HG03159 (cell line): ENCODE results near the gene PTPRN2.
"Not testable (repeated sequence)": the region's sequence is repeated elsewhere in the genome, so short reads cannot be mapped to it uniquely, and the experiment has no call there.

Source experiments
- ATAC-seq: cut with Tn5 transposase; IDR thresholded peaks from one replicate; pipeline ENCODE4 v1.9.1; 2021; ENCODE audit warnings: mild to moderate bottlenecking, moderate library complexity; ENCODE audit not compliant: unreplicated experiment

PTPRN2 gene

GRCh38 chr7:158051776-158052175 lies 535.8 kb downstream of the PTPRN2 start:
- no peak for ATAC-seq

- ATAC-seq, result no peak
Observed at GRCh38 chr7:158050978-158051651, 536.5 kb downstream of the PTPRN2 start.

DNA sequence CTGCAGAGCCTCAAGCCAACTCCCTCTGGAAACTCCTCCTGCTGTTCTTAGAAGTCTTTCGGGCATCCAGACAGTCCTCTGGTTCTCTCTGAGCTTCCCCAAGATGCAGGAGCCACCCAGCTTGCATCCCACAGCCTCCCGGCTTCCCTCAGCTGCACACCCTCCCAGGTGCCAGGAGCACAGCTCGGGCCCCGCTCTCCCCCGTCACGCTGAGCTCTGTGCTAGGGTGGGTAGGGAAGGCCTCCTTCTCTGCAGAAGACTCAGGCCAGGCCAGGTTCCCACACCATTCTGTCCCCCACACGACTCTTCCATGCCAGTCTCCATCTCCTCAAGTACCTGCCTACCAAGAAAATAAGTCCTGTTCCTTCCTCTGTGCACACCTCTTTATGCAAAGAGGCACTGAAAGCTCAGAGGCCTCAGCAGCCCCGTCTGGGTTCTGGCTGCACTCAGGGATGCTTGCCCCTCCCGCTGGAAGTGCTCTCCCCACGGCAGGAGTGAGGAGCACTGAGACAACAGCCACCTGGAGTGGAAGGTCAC lies 537.1 kb downstream of the PTPRN2 start:
- no peak for ATAC-seq

DNA sequence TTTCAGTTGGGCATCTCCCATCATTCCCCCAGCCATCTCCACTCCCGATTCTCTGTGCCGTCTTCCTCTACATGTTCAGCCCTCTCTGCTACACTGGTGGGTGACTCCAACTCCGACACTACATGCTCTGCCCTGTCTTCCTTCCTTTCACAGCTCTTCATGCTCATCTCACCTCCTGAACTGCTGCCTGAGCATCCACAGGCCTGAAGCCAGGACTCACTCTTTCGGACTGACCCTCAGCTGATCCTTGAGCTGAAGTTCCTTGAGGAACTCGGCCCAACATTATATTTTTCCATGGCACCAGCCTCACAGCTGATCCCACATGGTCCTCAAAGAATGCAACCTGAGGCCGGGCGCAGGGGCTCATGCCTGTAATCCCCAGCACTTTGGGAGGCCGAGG lies 538.4 kb downstream of the PTPRN2 start:
- ATAC-seq, result no peak

GRCh38 chr7:158048569-158048968 lies 539.1 kb downstream of the PTPRN2 start:
- ATAC-seq, result no peak

GRCh38 chr7:158047391-158048059 lies 540.1 kb downstream of the PTPRN2 start:
- no peak for ATAC-seq

GRCh38 chr7:158046246-158046645 lies 541.4 kb downstream of the PTPRN2 start:
- ATAC-seq, result not testable (repeated sequence)

- ATAC-seq, result no peak
Observed at GRCh38 chr7:158044482-158044823, 543.2 kb downstream of the PTPRN2 start.

- ATAC-seq, result no peak
Observed at GRCh38 chr7:158043551-158044481, 543.8 kb downstream of the PTPRN2 start.

- no peak for ATAC-seq
Observed at GRCh38 chr7:158042156-158042880, 545.3 kb downstream of the PTPRN2 start.

- no peak for ATAC-seq
Observed at GRCh38 chr7:158040199-158040598, 547.4 kb downstream of the PTPRN2 start.

DNA sequence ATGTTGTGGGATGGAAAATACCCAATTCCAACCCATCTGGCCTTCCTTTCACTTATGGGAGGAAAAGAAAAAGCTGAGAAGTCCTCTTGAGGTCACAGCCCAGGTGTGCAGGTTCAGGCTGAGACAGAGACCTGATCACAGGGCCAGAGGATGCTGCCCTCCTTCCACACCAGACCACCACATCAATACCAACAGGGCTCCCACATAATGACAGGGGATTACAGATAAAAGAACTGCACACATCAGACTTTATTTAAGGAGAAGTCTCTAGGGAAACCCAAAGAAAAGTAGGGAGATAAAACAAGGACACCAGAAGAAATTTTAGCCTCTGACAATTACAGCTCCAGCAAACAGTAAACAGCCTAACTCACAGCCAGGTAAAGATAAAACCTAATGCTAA lies 548.4 kb downstream of the PTPRN2 start:
- no peak for ATAC-seq

- no peak for ATAC-seq
Observed at GRCh38 chr7:158037211-158037610, 550.4 kb downstream of the PTPRN2 start.

DNA sequence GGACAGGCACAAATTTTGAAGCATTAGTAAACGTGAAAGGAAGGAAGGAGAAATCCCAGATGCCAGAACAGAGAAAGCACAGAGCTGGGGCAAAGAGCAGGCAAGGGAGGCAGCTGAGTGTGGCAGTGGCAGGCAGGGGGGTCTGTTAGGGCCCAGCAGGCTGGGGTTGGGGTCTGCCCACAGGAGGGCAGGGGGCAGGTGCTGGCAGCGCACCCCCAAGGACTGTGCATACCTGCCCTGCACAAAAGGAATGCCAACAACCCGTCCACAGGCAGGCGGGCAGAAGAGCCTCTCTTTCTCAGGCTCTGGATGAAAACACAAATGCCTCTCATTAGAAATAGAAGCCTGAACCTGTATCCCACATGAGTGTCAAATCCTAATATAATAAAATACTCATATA lies 552.3 kb downstream of the PTPRN2 start:
- ATAC-seq, result no peak

- no peak for ATAC-seq
Observed at GRCh38 chr7:158034571-158034970, 553.1 kb downstream of the PTPRN2 start.

GRCh38 chr7:158033925-158034324 lies 553.7 kb downstream of the PTPRN2 start:
- ATAC-seq, result not testable (repeated sequence)

DNA sequence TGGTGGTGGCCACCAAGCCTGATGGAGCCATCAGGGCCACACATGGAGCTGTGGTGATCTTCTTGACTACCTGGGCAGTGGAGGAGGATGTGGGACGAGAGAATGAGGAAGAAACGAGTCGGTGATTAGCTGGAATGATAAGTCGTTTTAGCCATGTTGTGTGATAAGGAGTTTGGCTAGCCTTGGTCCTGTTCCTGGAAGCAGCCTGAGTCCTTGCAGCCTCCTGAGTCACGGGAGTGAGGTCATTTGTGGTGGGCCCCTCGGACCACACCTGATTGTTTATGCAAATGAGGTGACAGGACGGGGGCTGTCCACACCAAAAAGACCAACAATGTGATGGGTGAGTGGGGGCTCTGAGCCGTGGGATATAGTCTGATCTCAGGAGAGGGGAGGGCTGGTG lies 554.4 kb downstream of the PTPRN2 start:
- no peak for ATAC-seq

DNA sequence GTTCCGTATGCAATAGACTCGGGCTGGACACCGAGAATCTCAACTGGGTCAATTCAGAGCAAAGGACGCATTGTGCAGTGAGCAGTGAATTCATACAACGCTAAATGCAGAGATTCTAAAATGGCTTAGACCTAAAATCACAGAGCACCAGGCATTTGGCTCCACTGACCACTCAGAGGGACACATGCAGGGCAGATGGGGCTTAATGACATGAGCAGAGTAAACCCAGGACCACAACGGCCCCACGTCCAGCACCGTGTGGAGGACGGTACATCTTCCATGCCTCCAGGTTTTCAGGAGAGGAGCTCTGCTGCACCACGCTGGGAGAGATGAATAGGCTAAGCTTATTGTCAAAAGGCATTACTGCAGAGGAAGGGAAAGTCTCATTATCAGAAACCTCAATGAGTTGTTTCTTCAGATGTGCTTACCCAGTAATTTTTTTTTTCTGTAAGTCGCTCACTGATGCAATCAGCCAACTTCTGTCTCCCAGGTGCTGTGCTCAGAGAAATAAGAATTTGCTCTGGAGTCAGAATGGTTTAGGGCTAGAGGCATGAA lies 555.0 kb downstream of the PTPRN2 start:
- no peak for ATAC-seq

DNA sequence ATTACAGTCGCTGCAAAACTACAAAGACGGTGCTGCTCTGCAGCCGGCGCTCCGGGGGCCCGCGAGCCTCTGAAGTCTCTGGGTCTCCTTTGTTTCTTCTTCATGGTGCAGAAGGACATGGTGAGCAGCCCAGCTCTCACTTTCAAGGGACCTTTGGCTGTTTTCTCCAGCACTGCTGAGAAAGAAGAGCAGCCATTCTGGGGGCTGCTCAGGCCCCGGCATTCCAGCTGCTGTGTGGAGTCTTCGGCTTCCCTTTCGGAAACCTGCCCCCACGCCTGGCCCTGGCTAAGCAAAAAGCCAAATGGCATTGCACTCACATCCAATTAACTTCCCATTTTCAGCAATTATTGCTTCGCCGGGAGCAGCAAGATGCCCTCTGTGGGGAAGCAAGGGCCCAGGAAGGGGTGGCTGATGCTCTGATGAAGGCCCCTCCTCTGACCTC lies 555.7 kb downstream of the PTPRN2 start:
- no peak for ATAC-seq

DNA sequence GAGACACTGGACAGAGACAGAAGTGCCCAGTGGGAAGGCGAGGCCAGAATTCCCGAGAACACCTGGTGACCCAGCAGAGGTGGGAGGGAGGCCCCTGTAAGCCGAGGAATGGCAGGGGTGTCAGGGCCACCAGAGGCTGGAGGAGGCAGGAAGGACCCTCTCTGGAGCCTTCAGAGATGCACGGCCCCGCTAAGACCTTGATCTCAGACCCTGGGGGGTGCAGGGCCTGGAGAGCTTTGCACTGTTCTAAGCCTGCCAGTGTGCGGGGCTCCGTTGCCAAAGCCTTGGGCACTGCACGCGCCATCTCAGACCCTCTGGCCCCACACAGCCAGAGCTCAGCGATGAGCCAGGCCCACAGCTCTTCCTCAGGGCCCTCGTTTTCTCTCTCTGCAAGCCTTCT lies 557.1 kb downstream of the PTPRN2 start:
- no peak for ATAC-seq
